ENCODE data around the gene SYS1.

The SYS1 gene

GRCh38 chr20:45336530-45337366 lies 26.2 kb upstream of the SYS1 start:
- no peak for TF ChIP-seq CTCF (IDR thresholded peaks at IDR 0.05)

DNA sequence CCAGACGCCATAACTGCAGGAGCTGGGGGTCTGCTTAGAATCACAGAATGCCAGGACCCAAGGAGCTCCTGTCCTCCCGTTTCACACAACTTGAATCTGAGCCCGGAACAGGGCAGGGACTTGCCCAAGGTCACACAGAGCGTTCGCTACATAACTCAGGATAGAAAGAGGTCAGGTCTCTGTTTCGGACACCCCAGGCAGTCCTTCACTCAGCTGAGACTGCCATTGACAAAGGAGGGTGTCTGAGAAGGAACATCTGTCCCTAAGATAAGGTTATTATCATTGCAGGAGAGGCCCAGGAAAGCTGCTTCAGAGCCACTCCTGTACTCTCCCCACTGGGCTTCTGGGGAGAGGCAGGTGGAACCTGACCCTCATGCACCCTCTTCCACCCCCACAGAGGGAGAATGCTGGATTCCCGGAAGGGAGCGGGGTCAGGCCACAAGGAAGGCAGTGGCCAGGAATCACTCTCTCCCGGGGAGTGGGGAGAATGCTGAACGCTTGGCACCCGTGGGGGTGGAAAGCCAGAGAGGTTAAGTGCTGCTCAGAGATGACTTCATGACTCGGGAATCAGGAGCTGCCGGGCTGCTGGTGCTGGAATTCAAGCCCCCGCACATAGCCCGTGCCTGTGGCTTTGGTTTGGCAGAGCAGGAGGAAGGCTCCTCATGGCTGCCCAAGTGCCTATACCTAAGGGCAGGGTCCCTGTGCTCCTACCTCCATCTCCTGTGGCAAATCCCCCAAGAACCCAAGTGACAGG lies 25.4 kb upstream of the SYS1 start:
- no peak for TF ChIP-seq CTCF (IDR thresholded peaks at IDR 0.05)

- TF ChIP-seq CTCF (IDR thresholded peaks at IDR 0.05) = no peak
Observed at GRCh38 chr20:45338121-45339030, 24.6 kb upstream of the SYS1 start.

- no peak for TF ChIP-seq CTCF (IDR thresholded peaks at IDR 0.05)
Observed at GRCh38 chr20:45339084-45339483, 23.9 kb upstream of the SYS1 start.

DNA sequence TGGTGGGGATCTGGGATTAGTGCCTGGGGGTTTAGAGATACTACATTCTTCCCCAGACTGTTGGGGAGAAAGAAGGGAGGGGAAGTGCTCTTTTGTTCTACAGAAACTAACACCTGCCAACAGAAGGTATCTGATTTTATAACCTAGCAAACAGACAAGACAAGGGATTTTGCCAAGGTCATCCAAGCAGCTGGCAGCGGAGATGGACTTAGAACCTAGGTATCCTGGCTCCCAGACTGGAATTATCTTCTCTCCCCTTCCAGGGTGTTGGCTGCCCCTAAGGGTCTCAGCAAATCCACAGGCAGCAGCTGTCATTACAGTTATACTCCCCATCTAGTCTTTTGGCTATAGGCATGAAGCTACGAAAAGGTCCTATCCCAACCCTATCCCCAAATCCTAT lies 23.2 kb upstream of the SYS1 start:
- no peak for TF ChIP-seq CTCF (IDR thresholded peaks at IDR 0.05)

- no peak for TF ChIP-seq CTCF (IDR thresholded peaks at IDR 0.05)
Observed at GRCh38 chr20:45340236-45340847, 22.6 kb upstream of the SYS1 start.

GRCh38 chr20:45340951-45341350 lies 22.0 kb upstream of the SYS1 start:
- no peak for TF ChIP-seq CTCF (IDR thresholded peaks at IDR 0.05)
